ENCODE results near the gene SMPDL3A.

The SMPDL3A gene

DNA sequence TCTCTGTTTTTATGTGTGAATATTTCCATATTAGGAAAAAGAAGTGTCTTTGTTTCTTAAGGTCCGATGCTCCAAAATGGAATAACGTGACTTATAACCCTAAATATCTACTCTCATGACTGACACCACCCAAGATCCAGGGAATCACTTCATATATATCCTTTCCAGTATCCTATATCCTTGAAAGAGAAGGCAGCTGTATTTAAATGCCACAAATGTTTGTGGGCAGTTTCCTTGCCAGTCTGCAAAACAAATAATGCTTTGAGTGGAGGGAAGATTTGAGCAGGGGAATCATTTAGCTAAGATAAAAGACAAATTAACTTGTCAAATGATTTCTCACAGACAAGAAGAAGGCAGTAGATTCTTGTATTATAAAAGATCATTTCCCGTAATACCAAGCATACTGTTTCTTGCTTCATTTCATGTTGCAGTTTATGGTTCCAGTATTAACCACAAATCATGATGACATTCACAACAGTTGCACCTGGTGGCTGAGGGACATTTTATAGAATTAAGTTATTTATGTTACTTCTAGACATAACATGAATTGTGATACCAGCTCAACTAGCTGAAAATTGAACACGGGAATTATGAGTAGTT is 39.5 kb upstream of the SMPDL3A start:
- no peak overlapping the region for H3K4me3 ChIP-seq (ENCODE audit: low read depth, low read length)

GRCh38 chr6:122751326-122751725 is 37.7 kb upstream of the SMPDL3A start:
- H3K4me3 ChIP-seq (ENCODE audit: low read depth, low read length), result no peak overlapping the region
- TF ChIP-seq CTCF (IDR thresholded peaks at IDR 0.05; ENCODE audit: low read depth, low read length), result no peak

More for the DNA sequence above, 39.5 kb upstream of the SMPDL3A start:
- no peak for TF ChIP-seq CTCF (IDR thresholded peaks at IDR 0.05; ENCODE audit: low read depth, low read length)

GRCh38 chr6:122752459-122752858 is 36.6 kb upstream of the SMPDL3A start:
- no peak overlapping the region for H3K4me3 ChIP-seq (ENCODE audit: low read depth, low read length)
- TF ChIP-seq CTCF (IDR thresholded peaks at IDR 0.05; ENCODE audit: low read depth, low read length), result no peak

DNA sequence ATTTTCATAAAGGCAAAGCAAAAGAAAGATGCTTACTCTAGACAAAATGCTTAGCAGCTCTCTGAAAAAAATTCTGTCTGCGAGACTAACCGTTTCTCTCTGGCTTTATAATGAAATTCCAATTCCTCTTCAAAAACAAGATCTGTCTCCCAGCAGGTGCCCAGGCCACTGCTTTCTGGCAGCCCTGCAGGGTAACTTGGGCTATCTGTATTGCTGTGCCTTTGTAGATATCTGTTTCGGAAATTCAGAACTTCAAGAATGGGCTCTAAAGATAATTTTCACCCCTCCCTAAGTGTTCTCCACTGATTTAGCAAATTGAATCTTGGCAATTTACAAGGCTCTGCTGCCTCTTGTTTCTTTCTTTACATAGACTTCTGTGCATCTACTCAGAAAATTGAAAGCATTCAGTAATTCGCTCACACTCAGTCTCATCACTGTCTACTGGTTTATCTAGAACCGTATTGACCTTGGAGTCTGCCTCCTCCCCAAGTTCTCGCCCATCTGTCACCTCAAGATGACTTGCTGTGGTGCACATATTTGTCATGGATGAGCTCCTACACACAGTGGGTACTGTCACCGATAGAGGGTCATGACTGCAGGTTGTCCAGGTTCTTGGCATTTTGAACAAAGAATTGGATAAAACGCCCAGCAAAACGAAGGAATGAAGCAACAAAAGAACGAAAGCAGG is 35.9 kb upstream of the SMPDL3A start:
- H3K4me3 ChIP-seq (ENCODE audit: low read depth, low read length), result 0 out of 2 replicates have a peak overlapping the region, but pooled peaks have one; percentile 20
- TF ChIP-seq CTCF (IDR thresholded peaks at IDR 0.05; ENCODE audit: low read depth, low read length), result no peak

- TF ChIP-seq CTCF (IDR thresholded peaks at IDR 0.05; ENCODE audit: low read depth, low read length), result no peak
- H3K4me3 ChIP-seq (ENCODE audit: low read depth, low read length), result 0 out of 2 replicates have a peak overlapping the region, but pooled peaks have one; percentile 20
These were observed 35.4 kb upstream of the SMPDL3A start for GRCh38 chr6:122753688-122754056.

DNA sequence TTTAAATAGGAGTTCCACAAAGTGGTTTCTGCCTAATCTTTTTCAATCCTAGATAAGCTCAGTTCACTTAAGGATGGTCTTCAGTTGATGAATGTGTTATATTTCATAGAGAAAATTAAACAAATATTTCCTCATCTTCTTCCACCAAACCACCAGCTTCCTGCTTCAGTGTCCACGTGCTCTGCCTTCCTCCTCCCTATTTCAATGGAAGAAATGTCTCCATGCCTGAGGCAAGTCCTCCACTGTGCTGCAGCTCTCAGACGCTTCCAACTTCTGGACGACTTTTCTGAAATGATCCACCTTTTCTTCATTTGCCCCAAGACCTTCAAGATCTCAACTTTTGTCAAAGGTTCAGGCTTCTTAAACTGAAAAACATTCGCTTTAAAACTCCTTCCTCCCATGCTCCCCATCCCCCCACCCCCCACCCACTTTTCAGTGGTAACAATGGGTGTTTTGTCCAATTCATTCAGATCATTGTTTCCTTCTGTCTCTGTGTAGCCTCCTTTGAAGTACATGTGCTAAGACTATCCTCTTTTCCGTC is 34.8 kb upstream of the SMPDL3A start:
- no peak for TF ChIP-seq CTCF (IDR thresholded peaks at IDR 0.05; ENCODE audit: low read depth, low read length)
- no peak overlapping the region for H3K4me3 ChIP-seq (ENCODE audit: low read depth, low read length)

GRCh38 chr6:122755901-122756300 is 33.2 kb upstream of the SMPDL3A start:
- TF ChIP-seq CTCF (IDR thresholded peaks at IDR 0.05; ENCODE audit: low read depth, low read length), result no peak

More at GRCh38 chr6:122755901-122756300, 33.2 kb upstream of the SMPDL3A start:
- no peak overlapping the region for H3K4me3 ChIP-seq (ENCODE audit: low read depth, low read length)

Measured in WI38 (cell line).